Measurements from ENCODE around the gene TMTC1. TPM values are rescaled to one million over a fixed set of nuclear protein-coding genes. Genes with fewer than 3 reads are reported as not detected.

TMTC1 gene
- total and polyA plus RNA-seq, 7 donors, result 15.8 to 45.8 (median 30.4) TPM

DNA sequence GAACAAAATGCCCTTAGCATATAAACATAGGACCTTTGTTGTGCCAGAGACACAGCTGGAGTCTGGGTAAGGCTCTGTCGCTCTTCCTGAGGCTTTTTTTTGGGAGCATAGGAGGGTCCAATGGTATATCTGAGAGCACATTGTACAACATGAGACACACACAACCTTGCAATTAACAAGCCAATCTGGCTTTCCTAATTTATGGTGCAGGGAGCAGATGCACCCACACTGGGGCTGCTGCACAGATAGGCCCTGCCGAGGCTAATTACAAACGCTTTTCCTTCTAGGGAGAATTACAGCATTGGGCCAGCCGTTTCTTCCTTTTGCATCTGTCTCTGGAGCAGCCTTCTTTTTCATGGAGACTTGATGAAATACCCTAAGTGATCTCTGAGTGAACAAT, 211.3 kb downstream of the TMTC1 start:
- no peak overlapping the region for H3K4me3 ChIP-seq
- H3K27me3 ChIP-seq (ENCODE audit: insufficient read depth in 3 of 3, low read length in 2 of 3), result no peaks in the 10 kb centered on the region
- TF ChIP-seq, protein P1, sequence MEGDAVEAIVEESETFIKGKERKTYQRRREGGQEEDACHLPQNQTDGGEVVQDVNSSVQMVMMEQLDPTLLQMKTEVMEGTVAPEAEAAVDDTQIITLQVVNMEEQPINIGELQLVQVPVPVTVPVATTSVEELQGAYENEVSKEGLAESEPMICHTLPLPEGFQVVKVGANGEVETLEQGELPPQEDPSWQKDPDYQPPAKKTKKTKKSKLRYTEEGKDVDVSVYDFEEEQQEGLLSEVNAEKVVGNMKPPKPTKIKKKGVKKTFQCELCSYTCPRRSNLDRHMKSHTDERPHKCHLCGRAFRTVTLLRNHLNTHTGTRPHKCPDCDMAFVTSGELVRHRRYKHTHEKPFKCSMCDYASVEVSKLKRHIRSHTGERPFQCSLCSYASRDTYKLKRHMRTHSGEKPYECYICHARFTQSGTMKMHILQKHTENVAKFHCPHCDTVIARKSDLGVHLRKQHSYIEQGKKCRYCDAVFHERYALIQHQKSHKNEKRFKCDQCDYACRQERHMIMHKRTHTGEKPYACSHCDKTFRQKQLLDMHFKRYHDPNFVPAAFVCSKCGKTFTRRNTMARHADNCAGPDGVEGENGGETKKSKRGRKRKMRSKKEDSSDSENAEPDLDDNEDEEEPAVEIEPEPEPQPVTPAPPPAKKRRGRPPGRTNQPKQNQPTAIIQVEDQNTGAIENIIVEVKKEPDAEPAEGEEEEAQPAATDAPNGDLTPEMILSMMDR (IDR thresholded peaks at IDR 0.05), result no peak
- peaks cover 5 to 21% of the 10 kb centered on the region in 2 donors for H3K36me3 ChIP-seq (ENCODE audit: insufficient read depth in 1 of 2, low read depth in 1 of 2)
- H3K4me1 ChIP-seq, result peaks cover 11% of the 10 kb centered on the region
- intact Hi-C loops (cut with DNase I), result no loop called here
- H3K9me3 ChIP-seq, result no peaks in the 10 kb centered on the region
- 59 to 88% (median 72%) methylated on average over 4 of the region's 4 CpGs for WGBS, 3 donors
- H3K27ac ChIP-seq, result no peak overlapping the region
- DNase-seq, result no peak
- no peak for ATAC-seq

DNA sequence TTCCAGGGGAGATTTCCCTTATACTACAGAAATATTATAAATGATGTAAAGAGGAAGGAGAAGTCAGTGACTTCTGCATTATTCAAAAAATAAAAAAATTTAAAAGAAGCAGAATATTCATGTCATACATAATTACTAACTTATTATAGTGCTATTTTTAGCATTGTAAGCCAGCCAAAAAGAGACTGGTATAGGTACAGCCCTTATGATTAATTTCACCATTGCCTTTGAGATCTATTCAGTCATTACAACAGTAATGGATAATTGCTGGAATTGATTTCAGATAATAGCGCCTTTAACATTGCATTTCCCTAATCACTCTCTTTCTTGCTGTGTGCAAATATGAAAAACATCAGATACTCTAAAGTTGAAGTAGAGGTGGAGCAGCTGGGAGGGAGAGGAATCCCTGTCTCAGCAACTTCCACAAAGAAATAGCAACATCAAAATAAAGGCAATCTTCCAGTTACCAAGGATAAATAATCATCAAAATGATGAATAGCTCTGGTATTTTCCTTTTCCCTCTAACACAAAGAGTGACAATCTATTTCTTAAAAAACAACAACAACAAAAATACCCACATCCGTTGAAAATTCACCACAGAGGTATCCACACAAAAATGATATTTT, 214.5 kb downstream of the TMTC1 start:
- peaks cover 5 to 32% of the 10 kb centered on the region in 2 donors for H3K36me3 ChIP-seq (ENCODE audit: insufficient read depth in 1 of 2, low read depth in 1 of 2)
- TF ChIP-seq, protein P1 (IDR thresholded peaks at IDR 0.05), result no peak
- H3K9me3 ChIP-seq, result no peaks in the 10 kb centered on the region
- H3K27me3 ChIP-seq (ENCODE audit: insufficient read depth in 3 of 3, low read length in 2 of 3), result no peaks in the 10 kb centered on the region
- peaks cover 13% of the 10 kb centered on the region for H3K4me1 ChIP-seq
- intact Hi-C loops (cut with DNase I), result no loop called here
- DNase-seq (no peak), ATAC-seq (no peak)
- H3K27ac ChIP-seq, result no peak overlapping the region
- no peak overlapping the region for H3K4me3 ChIP-seq
- WGBS, 3 donors, result 53 to 62% (median 61%) methylated on average over 2 of the region's 2 CpGs

DNA sequence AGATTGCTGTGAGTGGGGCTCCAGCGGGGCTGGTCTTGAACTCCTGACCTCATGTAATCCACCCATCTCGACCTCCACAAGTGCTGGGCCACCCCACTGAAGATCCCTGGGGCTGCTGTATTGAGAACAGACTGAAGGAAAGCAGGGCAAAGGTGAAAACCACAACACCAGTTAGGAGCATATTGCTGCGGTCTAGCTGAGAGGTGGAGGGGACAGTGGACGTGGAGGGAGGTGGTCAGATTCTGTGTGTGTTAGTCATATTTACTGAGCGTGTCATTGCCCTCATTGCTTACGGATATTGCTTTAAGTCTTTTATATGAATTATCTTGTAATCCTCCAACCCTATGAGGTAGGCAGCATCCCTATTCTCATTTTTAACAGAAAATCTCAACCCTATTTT, 217.3 kb downstream of the TMTC1 start:
- intact Hi-C loops (cut with DNase I), result no loop called here
- no peak overlapping the region for H3K4me3 ChIP-seq
- H3K36me3 ChIP-seq (ENCODE audit: insufficient read depth in 1 of 2, low read depth in 1 of 2), result peaks cover 0 to 17% of the 10 kb centered on the region in 2 donors
- H3K27ac ChIP-seq, result no peak overlapping the region
- H3K4me1 ChIP-seq, result peaks cover 26% of the 10 kb centered on the region
- DNase-seq (no peak), ATAC-seq (no peak)
- TF ChIP-seq, protein P1 (IDR thresholded peaks at IDR 0.05), result no peak
- H3K27me3 ChIP-seq (ENCODE audit: insufficient read depth in 3 of 3, low read length in 2 of 3), result no peaks in the 10 kb centered on the region
- no peaks in the 10 kb centered on the region for H3K9me3 ChIP-seq
- 74 to 86% (median 86%) methylated on average over 6 of the region's 6 CpGs for WGBS, 3 donors

DNA sequence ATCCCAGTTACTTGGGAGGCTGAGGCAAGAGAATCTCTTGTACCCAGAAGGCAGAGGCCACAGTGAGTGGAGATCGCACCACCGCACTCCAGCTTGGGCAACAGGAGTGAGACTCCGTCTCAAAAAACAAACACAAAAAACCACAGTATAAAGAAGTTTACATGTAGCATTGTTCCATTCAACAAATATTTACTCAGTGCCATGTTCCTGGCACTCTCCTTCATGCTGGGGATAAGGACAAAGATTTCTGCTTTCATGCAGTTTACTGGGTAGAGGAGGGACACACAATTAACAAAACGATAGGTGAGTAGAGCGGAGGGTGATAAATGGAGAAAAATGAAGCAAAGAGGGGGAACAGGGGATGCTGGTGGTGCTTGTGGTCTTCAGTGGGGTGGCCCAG, 218.0 kb downstream of the TMTC1 start:
- Histone ChIP-seq H3K9me3 (no peaks in the 10 kb centered on the region), H3K4me3 (no peak overlapping the region), H3K36me3 (ENCODE audit: insufficient read depth in 1 of 2, low read depth in 1 of 2) (peaks cover 0 to 11% of the 10 kb centered on the region in 2 donors), H3K27me3 (ENCODE audit: insufficient read depth in 3 of 3, low read length in 2 of 3) (no peaks in the 10 kb centered on the region), H3K27ac (no peak overlapping the region), H3K4me1 (peaks cover 31% of the 10 kb centered on the region)
- intact Hi-C loops (cut with DNase I), result no loop called here
- no peak for ATAC-seq
- no peak for DNase-seq
- TF ChIP-seq, protein P1 (IDR thresholded peaks at IDR 0.05), result no peak
- WGBS, 3 donors, result 95 to 96% (median 96%) methylated on average over 5 of the region's 5 CpGs

DNA sequence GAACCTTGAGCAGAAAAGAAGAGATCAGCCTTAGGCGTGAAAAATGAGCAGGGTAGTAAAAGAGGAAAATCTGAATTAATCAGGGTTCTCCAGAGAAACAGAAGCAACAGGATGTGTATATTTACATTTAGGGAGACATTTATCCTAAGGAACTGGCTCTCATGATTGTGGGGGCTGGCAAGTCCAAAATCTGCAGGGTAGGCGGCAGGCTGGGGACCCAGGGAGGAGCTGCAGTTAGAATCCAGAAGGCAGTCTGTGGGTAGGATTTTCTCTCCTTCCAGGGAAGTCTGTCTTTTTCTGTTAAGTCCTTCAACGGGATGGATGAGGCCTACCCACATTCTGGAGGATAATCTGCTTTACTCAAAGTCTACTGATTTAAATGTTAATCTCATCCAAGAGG, 218.8 kb downstream of the TMTC1 start:
- no peaks in the 10 kb centered on the region for H3K27me3 ChIP-seq (ENCODE audit: insufficient read depth in 3 of 3, low read length in 2 of 3)
- ATAC-seq, result no peak
- WGBS, 3 donors, result 96 to 98% (median 98%) methylated on average over 3 of the region's 3 CpGs
- peaks cover 0 to 11% of the 10 kb centered on the region in 2 donors for H3K36me3 ChIP-seq (ENCODE audit: insufficient read depth in 1 of 2, low read depth in 1 of 2)
- H3K4me1 ChIP-seq, result peaks cover 31% of the 10 kb centered on the region
- DNase-seq, result no peak
- no peak overlapping the region for H3K27ac ChIP-seq
- intact Hi-C loops (cut with DNase I), result no loop called here
- no peak overlapping the region for H3K4me3 ChIP-seq
- no peaks in the 10 kb centered on the region for H3K9me3 ChIP-seq
- TF ChIP-seq, protein P1 (IDR thresholded peaks at IDR 0.05), result no peak

Data from psoas muscle (tissue), 8 donors.